HepG2 (cell line): ENCODE data around the gene MTCL1. TPM values are rescaled to one million over a fixed set of nuclear protein-coding genes. Genes with fewer than 3 reads are reported as not detected.

Source experiments
- BCL6 ChIP-seq: IDR thresholded peaks from 2 replicates; pipeline ENCODE4 v1.6.1; 2016; ENCODE audit warnings: missing genetic modification reagents, missing compliant biosample characterization
- CHCHD3 ChIP-seq: sonication (generic); formaldehyde crosslinking; IDR thresholded peaks from 2 replicates; pipeline ENCODE4 v1.8.0; 2022; ENCODE audit warnings: mild to moderate bottlenecking, missing genetic modification reagents, moderate library complexity
- FOXA1 ChIP-seq, 2 experiments: fragments of 450-650 bp in 1 of 2; sonication (generic) in 1 of 2; formaldehyde crosslinking in 1 of 2; IDR thresholded peaks; 2 replicates each; pipeline versions ENCODE4 v1.4.0 to v1.6.1; 2016 to 2020; ENCODE audit warnings: missing genetic modification reagents in 1 of 2
- GATAD2A ChIP-seq: IDR thresholded peaks from 2 replicates; pipeline ENCODE4 v1.6.1; 2016
- HDAC1 ChIP-seq: sonication (generic); formaldehyde crosslinking; IDR thresholded peaks from 2 replicates; pipeline ENCODE4 v1.5.1; 2020; ENCODE audit warnings: mild to moderate bottlenecking, missing genetic modification reagents
- HOXA3 ChIP-seq: sonication (generic); formaldehyde crosslinking; IDR thresholded peaks from 2 replicates; pipeline ENCODE4 v1.5.0; 2020; ENCODE audit warnings: missing genetic modification reagents
- JUN ChIP-seq: sonication (generic); formaldehyde crosslinking; IDR thresholded peaks from 2 replicates; pipeline ENCODE4 v1.4.0; 2020; ENCODE audit warnings: mild to moderate bottlenecking, missing genetic modification reagents
- KMT2B ChIP-seq: IDR thresholded peaks from 2 replicates; pipeline ENCODE4 v1.6.1; 2016; ENCODE audit warnings: missing genetic modification reagents, missing compliant biosample characterization
- MED1 ChIP-seq: sonication (generic); formaldehyde crosslinking; IDR thresholded peaks from 2 replicates; pipeline ENCODE4 v1.4.0; 2020; ENCODE audit warnings: missing genetic modification reagents
- MEF2D ChIP-seq: sonication (generic); formaldehyde crosslinking; IDR thresholded peaks from 2 replicates; pipeline ENCODE4 v1.5.1; 2020; ENCODE audit warnings: mild to moderate bottlenecking, missing genetic modification reagents
- MIER3 ChIP-seq: IDR thresholded peaks from 2 replicates; pipeline ENCODE4 v1.6.1; 2016; ENCODE audit warnings: missing compliant biosample characterization, borderline replicate concordance
- MYPOP ChIP-seq: sonication (generic); formaldehyde crosslinking; IDR thresholded peaks from 2 replicates; pipeline ENCODE4 v1.8.1; 2023; ENCODE audit warnings: mild to moderate bottlenecking, moderate library complexity, missing genetic modification reagents
- PAWR ChIP-seq: sonication (generic); formaldehyde crosslinking; IDR thresholded peaks from 2 replicates; pipeline ENCODE4 v1.4.0; 2020; ENCODE audit warnings: missing genetic modification reagents, mild to moderate bottlenecking, borderline replicate concordance
- PHF5A ChIP-seq: IDR thresholded peaks from one replicate; pipeline ENCODE4 v1.6.1; 2018; ENCODE audit warnings: low read depth, missing genetic modification reagents; ENCODE audit not compliant: unreplicated experiment
- SALL1 ChIP-seq: sonication (generic); formaldehyde crosslinking; IDR thresholded peaks from 2 replicates; pipeline ENCODE4 v1.8.0; 2022; ENCODE audit warnings: mild to moderate bottlenecking, missing genetic modification reagents
- SALL2 ChIP-seq: sonication (generic); formaldehyde crosslinking; IDR thresholded peaks from 2 replicates; pipeline ENCODE4 v1.8.1; 2023; ENCODE audit warnings: mild to moderate bottlenecking, missing genetic modification reagents, inconsistent platforms
- SAP130 ChIP-seq: IDR thresholded peaks from 2 replicates; pipeline ENCODE4 v1.6.1; 2016; ENCODE audit warnings: low read depth
- SKIL ChIP-seq: sonication (generic); formaldehyde crosslinking; IDR thresholded peaks from 2 replicates; pipeline ENCODE4 v1.8.0; 2022; ENCODE audit warnings: missing genetic modification reagents, mild to moderate bottlenecking, moderate library complexity, borderline replicate concordance
- SMAD3 ChIP-seq: sonication (generic); formaldehyde crosslinking; IDR thresholded peaks from 2 replicates; pipeline ENCODE4 v1.4.0; 2020; ENCODE audit warnings: missing genetic modification reagents
- TEAD2 ChIP-seq: sonication (generic); formaldehyde crosslinking; IDR thresholded peaks from 2 replicates; pipeline ENCODE4 v1.9.0; 2021; ENCODE audit warnings: missing genetic modification reagents
- TEAD3 ChIP-seq: optimal IDR thresholded peaks from 2 replicates; pipeline ENCODE3; 2016; ENCODE audit warnings: borderline replicate concordance
- ZBTB7B ChIP-seq: sonication (generic); formaldehyde crosslinking; IDR thresholded peaks from 2 replicates; pipeline ENCODE4 v1.4.0; 2020; ENCODE audit warnings: missing genetic modification reagents
- ZNF10 ChIP-seq: sonication (generic); formaldehyde crosslinking; IDR thresholded peaks from 2 replicates; pipeline ENCODE4 v1.4.0; 2020; ENCODE audit warnings: mild to moderate bottlenecking, low read depth, missing genetic modification reagents, borderline replicate concordance
- ZNF501 ChIP-seq: sonication (generic); formaldehyde crosslinking; IDR thresholded peaks from 2 replicates; pipeline ENCODE4 v1.5.1; 2020; ENCODE audit warnings: mild to moderate bottlenecking, moderate library complexity, missing genetic modification reagents
- ZNF792 ChIP-seq: IDR thresholded peaks from 2 replicates; pipeline ENCODE4 v1.6.1; 2016
- ZNF891 ChIP-seq: sonication (generic); formaldehyde crosslinking; IDR thresholded peaks from 2 replicates; pipeline ENCODE4 v1.5.0; 2020; ENCODE audit warnings: mild to moderate bottlenecking, missing genetic modification reagents
- polyA plus RNA-seq, 8 experiments: library from polyadenylated mRNA; depleted of rRNA in 3 of 8; stranded (reverse) in 7 of 8; unstranded in 1 of 8; fragments of >200 nt; fragmentation: Illumina TruSeq in 4 of 8; extraction: Trizol in 4 of 8; gene quantifications; 2 replicates each; pipeline versions ENCODE4 v1.2.1 to v1.2.3, GENCODE V29; 2011 to 2016; ENCODE audit warnings: low read depth in 4 of 8, missing spikeins in 1 of 8, mixed read lengths in 1 of 8; ENCODE audit not compliant: insufficient read depth in 1 of 8
- total RNA-seq, 5 experiments: library from RNA; depleted of rRNA; stranded (reverse); fragments of >200 nt; fragmentation: Illumina TruSeq; extraction: Trizol; gene quantifications; 2 replicates each; pipeline ENCODE4 v1.2.3, GENCODE V29; 2016; ENCODE audit warnings: low read depth in 1 of 5
- TF ChIP-seq, protein P1 (sequence below): IDR thresholded peaks from 2 replicates; pipeline ENCODE4 v1.6.1; 2016
- TF ChIP-seq, protein P2 (sequence below): IDR thresholded peaks from 2 replicates; pipeline ENCODE4 v1.6.1; 2016; ENCODE audit warnings: mild to moderate bottlenecking

MTCL1 gene
- total and polyA plus RNA-seq, 2 of the 13 experiments (the other 11 are each of a cell fraction or from before 2014, with no cell fraction given) = 3.1 to 3.2 TPM

DNA sequence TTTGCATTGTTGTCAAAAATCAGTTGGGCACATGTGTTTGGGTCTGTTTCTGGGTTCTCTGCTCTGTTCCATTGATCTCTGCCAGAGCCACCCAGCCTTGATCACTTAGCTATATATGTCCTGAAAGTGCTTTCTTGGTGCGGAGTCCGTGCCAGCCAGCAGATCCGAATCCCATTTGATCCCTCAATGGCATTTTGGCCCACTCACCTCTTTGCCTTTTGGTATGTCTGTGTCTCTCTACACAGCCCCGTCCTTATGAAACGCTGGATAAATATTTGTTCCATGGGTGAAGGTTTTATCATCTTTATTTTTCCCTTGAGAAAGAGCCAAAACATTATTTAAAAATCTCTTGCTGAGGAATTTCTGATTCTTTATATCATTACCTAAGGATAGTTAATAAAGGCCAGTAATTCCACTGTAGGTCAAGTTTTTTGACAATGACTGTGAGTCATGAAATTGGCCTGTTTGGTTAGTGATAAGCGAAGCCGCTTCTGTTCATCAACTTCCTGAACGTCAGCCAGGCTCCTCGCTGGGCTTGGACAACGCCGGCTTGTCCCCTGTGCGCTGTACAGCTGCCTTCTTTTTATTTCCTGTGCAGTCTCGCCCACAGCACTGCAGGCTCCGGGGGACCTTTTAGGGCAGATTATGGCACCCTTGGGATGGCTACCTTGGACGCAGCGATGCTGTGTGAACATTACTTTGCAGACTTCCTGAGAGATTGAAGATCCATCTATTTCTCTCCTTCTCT lies 24.9 kb downstream of the MTCL1 start (continued):
- TF ChIP-seq SKIL = peak; percentile 70; the same call in 1 of the 2 replicates
- TF ChIP-seq SAP130 (CRISPR knock-in tag) = peak; percentile 87
- TF ChIP-seq GATAD2A = peak; percentile 74
- TF ChIP-seq, protein P1, sequence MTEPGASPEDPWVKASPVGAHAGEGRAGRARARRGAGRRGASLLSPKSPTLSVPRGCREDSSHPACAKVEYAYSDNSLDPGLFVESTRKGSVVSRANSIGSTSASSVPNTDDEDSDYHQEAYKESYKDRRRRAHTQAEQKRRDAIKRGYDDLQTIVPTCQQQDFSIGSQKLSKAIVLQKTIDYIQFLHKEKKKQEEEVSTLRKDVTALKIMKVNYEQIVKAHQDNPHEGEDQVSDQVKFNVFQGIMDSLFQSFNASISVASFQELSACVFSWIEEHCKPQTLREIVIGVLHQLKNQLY = 0 out of 2 replicates have a peak, but pooled peaks have one; percentile 21
- peak; percentile 86 for TF ChIP-seq BCL6 (CRISPR knock-in tag)
- peak; percentile 68 for TF ChIP-seq MED1 (CRISPR knock-in tag)
- TF ChIP-seq FOXA1 (IDR thresholded peaks at IDR 0.05) = no peak
- TF ChIP-seq FOXA1 (CRISPR knock-in tag; IDR thresholded peaks at IDR 0.05) = peak; percentile 77
- 0 out of 2 replicates have a peak, but pooled peaks have one; percentile 39 for TF ChIP-seq SALL2 (CRISPR knock-in tag)
- TF ChIP-seq PAWR (CRISPR knock-in tag) = no peak
- peak; percentile 78; the same call in 1 of the 2 replicates for TF ChIP-seq ZNF792 (CRISPR knock-in tag)
- TF ChIP-seq SALL1 (CRISPR knock-in tag) = peak; percentile 80
- TF ChIP-seq ZNF501 (CRISPR knock-in tag) = peak; percentile 21; the same call in 1 of the 2 replicates
- peak; percentile 90 for TF ChIP-seq TEAD3
- TF ChIP-seq, protein P2, sequence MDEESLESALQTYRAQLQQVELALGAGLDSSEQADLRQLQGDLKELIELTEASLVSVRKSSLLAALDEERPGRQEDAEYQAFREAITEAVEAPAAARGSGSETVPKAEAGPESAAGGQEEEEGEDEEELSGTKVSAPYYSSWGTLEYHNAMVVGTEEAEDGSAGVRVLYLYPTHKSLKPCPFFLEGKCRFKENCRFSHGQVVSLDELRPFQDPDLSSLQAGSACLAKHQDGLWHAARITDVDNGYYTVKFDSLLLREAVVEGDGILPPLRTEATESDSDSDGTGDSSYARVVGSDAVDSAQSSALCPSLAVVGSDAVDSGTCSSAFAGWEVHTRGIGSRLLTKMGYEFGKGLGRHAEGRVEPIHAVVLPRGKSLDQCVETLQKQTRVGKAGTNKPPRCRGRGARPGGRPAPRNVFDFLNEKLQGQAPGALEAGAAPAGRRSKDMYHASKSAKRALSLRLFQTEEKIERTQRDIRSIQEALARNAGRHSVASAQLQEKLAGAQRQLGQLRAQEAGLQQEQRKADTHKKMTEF = peak; percentile 68
- peak; percentile 73 for TF ChIP-seq HOXA3
- peak; percentile 53 for TF ChIP-seq HDAC1
- TF ChIP-seq MYPOP (CRISPR knock-in tag) = peak; percentile 40; the same call in 1 of the 2 replicates
- TF ChIP-seq ZBTB7B (CRISPR knock-in tag) = peak; percentile 49; the same call in 1 of the 2 replicates
- peak; percentile 67 for TF ChIP-seq KMT2B (CRISPR knock-in tag)
- TF ChIP-seq PHF5A (CRISPR knock-in tag) = peak; percentile 62
- peak; percentile 28; the same call in 1 of the 2 replicates for TF ChIP-seq MIER3
- no peak for TF ChIP-seq ZNF891
- TF ChIP-seq CHCHD3 (CRISPR knock-in tag) = no peak
- TF ChIP-seq JUN = peak; percentile 86; the same call in 1 of the 2 replicates
- TF ChIP-seq MEF2D (CRISPR knock-in tag) = peak; percentile 48; the same call in 1 of the 2 replicates
- TF ChIP-seq SMAD3 = peak; percentile 51; the same call in 1 of the 2 replicates
- TF ChIP-seq TEAD2 (CRISPR knock-in tag) = no peak
- TF ChIP-seq ZNF10 (CRISPR knock-in tag) = no peak
